GM21367 (cell line): ENCODE data around the gene SP9.

ENCODE experiments used
- ATAC-seq: cut with Tn5 transposase; IDR thresholded peaks from one replicate; pipeline ENCODE4 v1.9.1; 2021; ENCODE audit not compliant: unreplicated experiment

Gene SP9

DNA sequence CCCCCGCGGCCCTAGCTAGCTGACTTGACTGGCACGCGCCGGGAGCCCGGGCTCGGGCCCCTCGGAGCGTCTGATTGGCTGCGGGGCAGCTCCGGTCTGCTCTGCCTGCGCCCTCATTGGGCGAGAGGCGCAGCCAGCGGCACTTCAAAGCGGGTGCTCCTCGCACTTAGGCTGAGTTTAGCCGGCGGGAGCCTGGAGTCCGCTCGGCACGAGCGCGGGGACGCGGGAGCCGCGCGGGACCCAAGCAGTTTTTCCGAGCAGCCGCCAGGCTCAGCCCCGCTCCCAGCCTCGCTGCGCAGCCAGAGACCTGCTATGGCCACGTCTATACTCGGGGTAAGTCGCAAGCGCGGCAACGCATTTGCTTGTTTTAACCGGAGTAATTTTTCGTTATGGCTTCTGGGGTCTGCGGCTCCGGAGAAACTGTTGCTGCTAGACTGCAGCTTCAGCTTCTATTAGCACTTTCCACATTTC, at the start of gene SP9:
TSS of gene SP9 (plus strand) at position 174 of the 471 bp plus-strand sequence. CDS start at position 313, 139 bp downstream.
- no peak for ATAC-seq

DNA sequence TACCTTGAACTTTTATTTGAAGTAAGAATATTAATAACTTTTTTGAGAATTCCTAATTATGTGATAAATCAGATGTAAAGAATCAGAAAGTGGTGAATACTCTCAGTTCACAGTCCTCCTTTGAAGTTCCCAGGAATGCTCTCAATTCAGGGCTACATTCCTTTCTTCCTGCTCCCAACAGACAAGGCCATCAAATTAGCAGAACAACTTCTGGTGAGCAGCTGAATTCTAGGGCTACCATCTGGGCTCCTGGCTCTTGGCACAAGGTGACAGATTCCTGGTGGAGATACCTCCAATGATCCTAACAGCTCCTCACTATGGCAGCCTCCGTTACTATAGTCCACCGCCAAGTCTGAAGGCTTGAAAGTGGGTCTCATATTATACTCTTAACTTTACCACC, 48.6 kb upstream of the SP9 start:
- no peak for ATAC-seq

DNA sequence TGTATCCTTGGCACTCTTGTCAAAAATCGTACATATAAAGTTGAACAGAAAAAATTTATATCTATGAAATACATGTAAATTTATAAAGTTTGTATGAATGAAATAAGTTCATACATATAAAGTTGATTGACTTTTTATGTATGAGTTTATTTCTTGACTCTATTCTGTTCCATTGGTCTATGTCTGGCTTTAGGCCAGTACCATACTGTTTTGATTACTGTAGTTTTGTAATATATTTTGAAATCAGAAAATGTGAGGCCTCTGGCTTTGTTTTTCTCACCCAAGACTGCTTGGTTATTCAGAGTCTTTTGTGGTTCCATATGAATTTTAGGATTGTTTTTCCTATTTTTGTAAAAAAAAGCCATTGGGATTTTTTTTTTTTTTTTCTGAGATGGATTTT, 41.8 kb upstream of the SP9 start:
- ATAC-seq: no peak

DNA sequence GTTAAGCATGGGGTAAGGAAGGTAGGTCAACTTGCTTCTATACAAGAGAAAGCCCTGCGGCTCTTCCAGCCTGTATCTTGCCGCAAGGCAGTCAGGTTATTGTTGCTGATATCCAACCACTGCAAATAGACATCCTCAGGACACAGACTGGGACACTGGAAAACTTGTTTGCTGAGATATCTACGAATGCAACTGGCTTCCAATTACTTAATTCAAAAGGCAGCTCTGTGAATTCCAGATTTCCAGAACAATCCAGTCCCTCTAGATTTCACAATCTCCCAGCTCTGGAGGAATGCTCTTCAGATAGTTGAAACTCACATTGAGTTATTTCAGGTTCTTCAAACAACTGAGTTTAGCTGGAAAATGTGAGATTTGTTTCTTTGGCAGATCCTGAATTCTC, 34.6 kb upstream of the SP9 start:
- no peak for ATAC-seq

DNA sequence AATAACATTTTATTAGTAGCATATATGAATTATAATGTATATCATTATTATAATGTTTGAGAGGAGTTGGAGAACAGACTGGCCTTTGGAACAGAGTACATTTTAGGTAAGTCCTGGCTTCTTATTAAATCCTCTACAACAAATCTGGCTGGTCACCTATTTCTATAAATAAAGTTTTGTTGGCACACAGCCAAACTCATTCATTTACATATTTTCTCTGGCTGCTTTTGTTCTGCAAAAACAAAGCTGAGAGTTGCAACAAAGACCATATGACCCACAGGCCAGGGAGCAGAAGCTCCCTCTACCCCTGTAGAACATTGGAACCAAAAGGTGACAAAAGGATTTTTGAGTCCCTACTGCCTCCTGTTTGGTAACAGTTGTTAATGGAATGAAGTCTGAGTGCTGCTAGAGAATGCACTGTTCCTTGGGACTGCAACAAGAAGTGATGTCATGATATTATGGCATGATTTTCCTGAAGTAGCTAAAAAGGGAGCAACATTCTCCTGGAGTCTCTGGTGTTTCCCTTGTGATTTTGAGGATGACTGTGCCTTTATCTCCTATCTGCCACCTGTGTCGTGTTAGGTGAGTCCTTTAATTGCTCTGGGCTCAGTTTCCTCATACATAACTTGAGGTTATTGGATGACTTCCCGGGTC, 22.0 kb upstream of the SP9 start:
- ATAC-seq: no peak

DNA sequence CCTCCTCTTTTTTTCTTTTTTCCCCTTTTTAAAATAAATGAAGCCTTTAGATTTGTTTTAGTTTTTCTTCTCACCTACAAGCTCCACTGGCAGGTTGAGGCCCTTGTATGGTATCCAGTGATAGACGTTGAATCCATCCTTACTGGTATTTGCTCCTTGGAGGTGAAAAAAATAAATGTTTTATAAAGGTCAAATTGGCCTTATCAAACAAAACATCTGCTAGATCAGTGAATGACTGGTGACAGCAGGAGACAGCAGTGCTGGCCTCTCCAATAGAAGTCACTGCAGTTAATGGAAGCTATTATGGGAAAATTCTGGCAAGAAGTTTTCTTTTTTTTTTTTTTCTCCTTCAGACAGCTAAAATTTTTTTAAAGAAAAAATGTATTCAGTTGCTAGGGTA, 12.6 kb upstream of the SP9 start:
- no peak for ATAC-seq

DNA sequence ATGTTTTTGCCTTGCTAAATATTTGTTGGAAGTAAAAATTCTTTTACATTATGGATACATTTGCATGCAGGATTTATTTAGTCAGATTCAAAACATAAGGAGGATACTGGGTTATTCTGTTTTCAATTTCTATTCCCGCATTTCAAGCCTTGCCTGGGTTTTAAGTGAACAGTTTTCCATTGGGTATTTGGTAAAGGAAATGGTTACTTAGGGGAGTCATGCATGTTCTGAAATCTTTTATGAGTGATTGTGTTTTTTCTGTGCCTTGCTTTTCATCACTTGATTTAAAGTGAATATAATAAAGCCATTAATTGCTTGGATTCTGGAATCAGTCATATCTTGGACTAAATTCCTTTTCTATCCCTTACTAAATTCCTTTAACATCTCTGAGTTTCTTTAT, 12.0 kb upstream of the SP9 start:
- ATAC-seq: no peak

DNA sequence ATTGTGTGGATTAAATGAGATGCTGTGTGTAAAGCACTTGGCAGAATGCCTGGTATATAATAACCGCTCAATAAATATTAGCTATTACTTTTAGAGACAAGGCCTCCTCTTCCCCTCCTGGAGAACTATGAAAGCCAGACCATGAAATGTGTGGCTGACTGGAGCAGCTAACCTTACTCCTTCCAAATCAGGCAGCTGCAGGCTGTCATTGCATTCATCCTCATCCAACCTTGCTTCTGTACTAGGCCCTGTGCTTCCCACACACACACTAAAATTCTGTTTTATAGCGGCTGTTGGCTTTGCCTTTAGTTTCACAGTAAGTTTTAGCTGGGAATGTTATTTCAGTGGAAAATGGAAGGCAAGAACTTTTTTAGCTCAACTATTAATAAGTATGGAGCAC, 10.2 kb upstream of the SP9 start:
- no peak for ATAC-seq

DNA sequence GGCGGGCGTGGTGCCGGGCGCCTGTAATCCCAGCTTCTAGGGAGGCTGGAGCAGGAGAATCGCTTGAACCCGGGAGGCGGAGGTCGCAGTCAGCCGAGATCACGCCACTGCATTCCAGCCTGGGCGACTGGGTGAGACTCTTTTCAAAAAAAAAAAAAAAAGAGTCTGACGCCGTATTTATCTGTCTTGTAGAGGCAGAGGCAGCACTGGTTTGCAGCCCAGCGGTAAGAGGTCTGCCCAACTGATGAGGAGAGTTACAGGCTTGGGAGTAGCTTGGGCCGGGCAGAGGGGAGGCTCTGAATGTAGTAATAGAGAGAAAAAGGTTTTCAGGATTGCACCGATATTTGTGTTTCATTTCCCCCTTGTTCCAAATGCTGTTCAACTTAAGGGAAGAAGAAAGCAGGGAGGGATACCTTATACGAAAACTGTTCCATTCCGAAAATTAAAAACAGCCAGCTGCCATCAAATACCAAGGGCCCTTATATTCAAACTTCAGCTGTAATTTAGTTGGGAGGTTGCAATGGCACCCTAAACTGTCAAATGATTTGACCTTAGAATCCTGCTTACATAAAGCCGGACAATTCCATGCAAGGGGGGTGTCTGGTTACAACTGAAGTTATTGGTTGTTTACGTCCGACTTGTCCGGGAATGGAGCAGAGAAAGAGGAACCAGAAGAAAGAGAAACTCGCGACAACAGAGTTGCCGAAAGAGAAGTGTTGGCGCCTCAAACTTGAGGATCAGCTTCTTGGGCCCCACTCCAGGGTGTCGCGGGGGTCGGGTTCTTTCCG, 9.2 kb upstream of the SP9 start:
- no peak for ATAC-seq

DNA sequence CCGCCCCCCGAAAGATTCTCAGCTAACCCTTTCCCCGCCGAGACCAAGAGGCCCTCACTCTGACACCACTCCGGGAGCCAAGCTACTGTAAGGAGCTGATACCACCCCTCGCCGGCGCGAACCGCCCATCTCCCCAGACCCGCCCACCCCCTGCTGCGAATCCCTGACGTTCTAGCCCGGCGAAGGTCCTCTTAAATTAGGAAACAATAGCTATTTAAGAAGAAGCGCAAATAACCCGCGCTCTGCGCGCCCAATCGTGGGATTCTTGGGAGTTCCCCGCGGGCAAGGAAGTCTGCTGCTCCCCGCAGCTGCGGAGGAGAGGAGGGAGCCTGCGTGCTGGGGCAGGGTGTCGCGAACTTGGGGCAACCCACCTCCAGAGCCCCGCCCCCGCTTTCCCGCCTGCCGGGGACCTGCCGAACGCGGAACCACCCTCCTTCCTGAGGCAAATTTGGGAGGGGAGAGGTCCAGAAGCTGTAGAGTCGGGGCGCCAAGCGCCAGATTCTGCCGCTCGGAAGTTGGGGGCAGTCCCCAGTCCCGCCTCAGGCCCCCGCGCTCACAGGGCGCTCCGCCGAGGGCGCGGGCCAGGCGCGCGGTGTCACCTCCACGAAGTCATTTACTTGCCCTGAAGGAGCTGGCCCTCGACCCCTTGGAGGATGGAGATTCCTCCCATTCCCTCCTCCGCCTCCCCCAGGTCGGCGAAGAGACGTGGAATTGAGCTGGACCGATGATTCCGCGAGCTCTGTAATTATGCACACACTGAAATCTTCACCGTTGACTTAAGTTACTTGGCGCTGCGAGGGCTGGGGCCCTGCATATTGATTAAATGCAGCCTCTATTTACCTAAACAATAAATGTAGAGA, 8.4 kb upstream of the SP9 start:
- ATAC-seq: no peak

DNA sequence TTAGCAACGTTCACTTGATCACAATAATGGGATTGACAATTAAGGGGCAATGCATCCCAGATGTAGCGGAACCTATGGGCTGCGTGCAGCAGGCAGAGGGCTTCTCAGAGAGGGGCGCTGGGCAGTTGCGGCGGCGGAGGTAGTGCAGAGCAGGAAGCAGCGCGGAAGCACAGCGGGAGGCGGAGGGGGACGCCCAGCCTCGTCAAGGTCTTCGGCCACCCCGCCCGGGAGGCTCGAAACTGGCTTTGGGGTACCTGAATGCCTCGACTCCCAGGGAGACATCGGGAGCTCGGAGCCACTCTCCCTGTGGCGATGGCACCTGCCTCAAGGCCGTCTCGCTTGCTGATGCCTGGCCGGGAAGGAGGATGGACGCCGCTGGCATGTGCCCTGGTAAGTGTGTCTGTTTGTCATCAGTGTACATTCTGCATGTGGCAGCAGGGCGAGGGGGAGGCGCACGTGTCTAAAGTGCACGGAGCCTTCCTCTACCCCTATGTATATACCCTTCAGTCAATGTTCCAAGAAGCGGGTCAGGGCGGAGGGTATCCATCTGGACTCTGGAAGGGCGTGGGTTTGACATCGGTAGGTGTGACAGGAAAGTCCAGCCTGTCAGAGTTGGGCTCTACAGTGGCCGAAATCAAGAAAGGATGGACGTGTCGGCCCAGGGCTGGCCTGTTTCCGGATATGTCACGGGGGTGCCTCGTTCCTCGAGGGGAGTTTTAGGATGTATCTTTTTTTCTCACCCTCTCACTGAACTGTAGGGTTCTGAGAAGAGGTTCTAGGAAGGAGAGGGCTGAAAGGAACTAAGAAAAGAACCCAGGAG, 7.5 kb upstream of the SP9 start:
- ATAC-seq: no peak

DNA sequence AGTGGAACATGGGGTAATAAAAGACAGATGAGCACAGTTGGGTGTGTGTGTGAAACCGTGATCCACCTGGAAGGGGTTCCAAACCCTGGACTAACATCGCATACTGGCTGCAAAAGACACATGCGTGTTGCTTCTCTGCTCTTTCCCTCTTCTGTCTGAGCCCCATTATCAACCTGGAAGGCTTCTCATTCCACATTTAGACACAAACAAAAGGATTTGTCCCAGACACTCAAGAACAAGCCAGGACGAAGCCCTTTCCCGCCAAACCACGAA, 7.0 kb upstream of the SP9 start:
- no peak for ATAC-seq

DNA sequence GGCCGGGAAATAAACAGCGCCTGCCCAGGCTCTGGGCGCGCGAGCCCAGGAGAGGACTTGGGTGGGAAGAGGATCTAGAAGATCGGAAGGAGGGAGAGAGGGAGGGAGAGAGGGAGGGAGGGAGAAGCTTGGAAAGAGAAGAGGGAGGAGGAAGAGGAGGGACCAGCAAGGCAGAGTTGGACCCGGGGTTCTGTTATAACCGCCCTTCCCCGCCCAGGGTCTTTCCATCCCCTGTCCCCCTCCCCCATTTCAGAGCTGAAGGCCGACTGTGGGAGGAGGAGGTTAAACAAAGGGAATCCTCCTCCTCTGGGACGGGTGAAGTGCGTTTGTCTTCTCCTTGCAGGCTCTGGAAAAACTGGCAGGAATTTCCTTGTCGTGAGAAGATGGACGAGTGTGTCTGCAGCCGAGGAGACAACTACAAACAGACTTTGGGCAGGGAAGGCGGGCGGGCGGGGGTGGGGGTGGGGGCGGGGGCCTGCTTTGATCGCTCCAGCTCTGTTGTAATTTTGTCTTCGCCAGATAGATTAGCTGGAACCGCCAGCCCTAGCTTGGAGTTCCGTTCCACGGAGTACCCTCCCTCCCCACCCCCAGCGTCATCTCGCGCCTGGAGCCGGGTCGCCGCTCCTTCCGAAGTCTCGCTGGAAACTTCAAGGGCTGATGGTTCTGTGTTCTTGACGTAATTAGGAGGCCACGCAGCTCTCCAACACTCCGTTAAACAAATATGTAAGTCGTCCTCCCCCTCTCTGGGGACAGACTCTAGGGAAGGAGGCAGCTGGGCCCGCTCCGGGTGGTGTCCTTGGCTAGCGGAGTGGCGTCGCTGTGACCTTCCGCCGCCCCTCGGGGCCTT, 6.4 kb upstream of the SP9 start:
- no peak for ATAC-seq

DNA sequence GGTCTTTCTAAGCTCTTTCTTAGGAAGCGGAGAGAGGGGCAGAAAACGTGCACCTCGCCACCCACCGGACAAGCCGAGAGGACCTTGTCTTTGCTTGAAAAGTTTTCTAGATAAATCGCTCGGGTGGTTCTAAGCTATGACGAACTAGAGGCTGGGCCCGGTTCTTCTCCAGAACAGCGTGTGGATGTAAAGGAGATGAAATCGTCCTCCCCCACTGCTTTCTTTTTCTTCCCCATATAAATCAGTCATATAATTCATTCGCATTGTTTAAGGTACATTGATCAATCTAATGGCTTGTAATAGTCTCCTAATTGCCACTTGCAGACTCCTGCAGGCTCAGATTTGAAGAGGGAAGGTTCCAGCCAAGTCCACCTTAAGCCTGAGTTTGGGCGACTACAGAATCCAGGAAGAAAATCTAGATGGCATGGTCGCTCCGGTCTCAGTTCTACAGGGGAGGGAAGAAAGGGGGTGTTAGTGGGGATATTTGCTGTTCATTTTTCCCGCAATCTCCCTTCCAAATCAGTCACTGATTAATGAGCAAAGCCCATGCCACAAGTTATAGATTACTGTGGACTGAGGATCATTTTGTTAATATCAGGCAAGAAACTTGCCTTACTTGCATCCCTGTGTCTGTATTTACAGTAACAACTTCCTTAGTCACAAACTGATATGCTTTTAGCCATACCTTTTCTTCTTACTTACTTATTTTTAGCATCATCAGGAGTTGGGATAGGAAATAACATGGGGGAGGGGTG, 5.6 kb upstream of the SP9 start:
- no peak for ATAC-seq

DNA sequence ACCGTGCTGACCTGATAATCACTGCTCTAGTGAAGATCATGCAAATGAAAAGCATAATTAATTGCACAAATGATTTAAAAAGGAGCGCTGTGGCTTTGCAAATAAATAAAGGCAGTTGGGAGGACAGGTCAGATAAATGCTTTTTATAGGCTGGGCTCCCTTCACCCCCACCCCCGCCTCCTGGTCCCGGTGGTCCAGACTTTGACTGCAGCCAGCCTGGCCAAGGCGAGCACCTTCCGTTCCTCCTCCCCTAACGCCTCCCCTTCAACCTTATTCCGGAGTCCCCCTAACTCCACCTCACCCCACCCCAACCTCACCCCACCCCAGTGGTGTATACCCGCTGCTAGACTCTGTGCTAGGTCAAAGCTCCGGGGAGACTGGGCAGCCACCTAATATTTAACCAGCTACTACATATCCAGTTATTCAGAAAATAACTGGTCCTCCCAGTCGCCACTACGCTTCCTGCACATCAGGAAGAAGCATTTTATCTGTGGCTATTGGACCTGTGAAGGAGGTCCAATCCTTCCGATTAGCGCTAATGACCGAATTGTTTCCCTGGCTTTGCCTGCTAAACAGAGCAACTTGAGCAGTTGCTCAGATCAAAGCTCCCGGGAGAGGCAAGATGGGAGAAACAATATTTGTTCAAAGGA, 3.7 kb upstream of the SP9 start:
- ATAC-seq: no peak

DNA sequence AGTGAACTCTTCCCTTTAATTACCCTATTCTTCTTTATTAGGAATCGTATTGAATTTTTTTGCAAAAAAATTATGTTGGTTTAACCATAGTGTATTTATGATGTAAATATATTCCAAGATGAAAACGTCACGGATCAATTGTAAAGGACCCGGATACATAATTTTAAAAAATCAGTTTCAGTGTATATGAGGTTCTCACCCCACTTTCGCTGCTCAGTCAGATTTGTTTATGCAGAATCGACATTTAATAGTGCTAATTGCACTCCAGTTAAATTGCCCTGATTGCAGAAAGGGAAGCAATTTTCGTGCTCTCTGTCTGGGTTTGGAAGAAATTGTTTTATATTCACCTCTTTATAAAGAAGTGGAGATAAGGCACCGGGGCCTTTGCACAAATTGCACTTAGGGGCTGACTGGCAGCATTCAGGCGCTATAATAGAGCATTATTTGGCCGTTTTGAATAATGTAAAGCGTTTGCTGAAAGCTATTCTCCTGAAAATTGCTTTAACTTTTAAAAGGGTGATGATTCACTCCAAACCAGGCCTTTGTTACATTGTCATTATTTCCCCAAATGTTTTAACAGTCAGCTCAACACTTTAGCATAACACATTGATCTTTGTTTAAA, 3.0 kb upstream of the SP9 start:
- ATAC-seq: no peak

DNA sequence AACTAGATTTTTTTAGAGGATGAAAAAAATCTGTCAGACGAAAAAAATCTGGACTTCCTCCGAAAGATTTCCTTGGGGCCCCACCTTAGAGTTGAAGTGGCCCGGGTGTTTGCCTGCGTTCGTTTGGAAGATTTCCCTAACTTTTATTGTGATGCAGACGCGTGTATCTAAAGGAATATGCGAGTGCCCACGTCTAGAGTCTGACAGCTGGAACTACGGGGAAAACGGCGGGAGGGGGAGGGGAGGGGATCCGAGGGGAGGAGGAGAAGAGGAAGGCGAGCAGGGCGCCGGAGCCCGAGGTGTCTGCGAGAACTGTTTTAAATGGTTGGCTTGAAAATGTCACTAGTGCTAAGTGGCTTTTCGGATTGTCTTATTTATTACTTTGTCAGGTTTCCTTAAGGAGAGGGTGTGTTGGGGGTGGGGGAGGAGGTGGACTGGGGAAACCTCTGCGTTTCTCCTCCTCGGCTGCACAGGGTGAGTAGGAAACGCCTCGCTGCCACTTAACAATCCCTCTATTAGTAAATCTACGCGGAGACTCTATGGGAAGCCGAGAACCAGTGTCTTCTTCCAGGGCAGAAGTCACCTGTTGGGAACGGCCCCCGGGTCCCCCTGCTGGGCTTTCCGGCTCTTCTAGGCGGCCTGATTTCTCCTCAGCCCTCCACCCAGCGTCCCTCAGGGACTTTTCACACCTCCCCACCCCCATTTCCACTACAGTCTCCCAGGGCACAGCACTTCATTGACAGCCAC, 2.4 kb upstream of the SP9 start:
- no peak for ATAC-seq

DNA sequence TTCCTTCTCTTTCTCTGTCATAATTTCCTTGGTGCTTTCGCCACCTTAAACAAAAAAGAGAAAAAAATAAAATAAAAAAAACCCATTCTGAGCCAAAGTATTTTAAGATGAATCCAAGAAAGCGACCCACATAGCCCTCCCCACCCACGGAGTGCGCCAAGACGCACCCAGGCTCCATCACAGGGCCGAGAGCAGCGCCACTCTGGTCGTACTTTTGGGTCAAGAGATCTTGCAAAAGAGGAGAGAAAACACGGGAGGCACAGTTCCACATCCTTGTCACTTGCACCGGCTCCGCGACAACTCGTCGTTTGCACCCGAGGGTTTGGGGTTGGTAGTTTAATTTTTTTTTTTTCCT, 1.8 kb upstream of the SP9 start:
- no peak for ATAC-seq
